Activated CD4-positive, alpha-beta T cell treated with anti-CD3 and anti-CD28 coated beads for 4 hours (primary cell): ENCODE measurements around the gene RBFOX2.

Experiments used
- DNase-seq, 2 donors: peaks; one replicate each; pipeline ENCODE4 v3.0.0-alpha.2; 2020

The RBFOX2 gene

GRCh38 chr22:35894464-35894878 is 134.2 kb downstream of the RBFOX2 start:
- DNase-seq = no peak

- no peak for DNase-seq
Measured at GRCh38 chr22:35893698-35894097, 134.9 kb downstream of the RBFOX2 start.

- no peak for DNase-seq
Measured at GRCh38 chr22:35892192-35892591, 136.4 kb downstream of the RBFOX2 start.

- no peak for DNase-seq
Measured at GRCh38 chr22:35891442-35891841, 137.2 kb downstream of the RBFOX2 start.

- DNase-seq = no peak
Measured at GRCh38 chr22:35889071-35889470, 139.6 kb downstream of the RBFOX2 start.

- DNase-seq = no peak
Measured at GRCh38 chr22:35888181-35888870, 140.3 kb downstream of the RBFOX2 start.

- no peak for DNase-seq
Measured at GRCh38 chr22:35887296-35887875, 141.2 kb downstream of the RBFOX2 start.

- no peak for DNase-seq
Measured at GRCh38 chr22:35886309-35886708, 142.3 kb downstream of the RBFOX2 start.

GRCh38 chr22:35884529-35884928 is 144.1 kb downstream of the RBFOX2 start:
- no peak for DNase-seq

- no peak for DNase-seq
Measured at GRCh38 chr22:35883031-35883620, 145.5 kb downstream of the RBFOX2 start.

GRCh38 chr22:35882211-35883030 is 146.2 kb downstream of the RBFOX2 start:
- no peak for DNase-seq

- no peak for DNase-seq
Measured at GRCh38 chr22:35879351-35879750, 149.3 kb downstream of the RBFOX2 start.

- no peak for DNase-seq
Measured at GRCh38 chr22:35873426-35873825, 155.2 kb downstream of the RBFOX2 start.

GRCh38 chr22:35872451-35872850 is 156.2 kb downstream of the RBFOX2 start:
- no peak for DNase-seq

- DNase-seq = no peak
Measured at GRCh38 chr22:35870517-35871293, 157.9 kb downstream of the RBFOX2 start.

GRCh38 chr22:35868938-35869337 is 159.7 kb downstream of the RBFOX2 start:
- DNase-seq = no peak

GRCh38 chr22:35866651-35867050 is 162.0 kb downstream of the RBFOX2 start:
- no peak for DNase-seq

GRCh38 chr22:35864545-35865165 is 164.0 kb downstream of the RBFOX2 start:
- DNase-seq = no peak

GRCh38 chr22:35863432-35863831 is 165.2 kb downstream of the RBFOX2 start:
- DNase-seq = no peak

GRCh38 chr22:35862697-35863096 is 165.9 kb downstream of the RBFOX2 start:
- no peak for DNase-seq

GRCh38 chr22:35861451-35861850 is 167.2 kb downstream of the RBFOX2 start:
- no peak for DNase-seq

GRCh38 chr22:35860837-35861236 is 167.8 kb downstream of the RBFOX2 start:
- DNase-seq = no peak
